ENCODE data around the gene PRCC.
"Not testable (repeated sequence)": the region's sequence is repeated elsewhere in the genome, so short reads cannot be mapped to it uniquely, and the experiment has no call there.

The PRCC gene

GRCh38 chr1:156760796-156761104 is 6.6 kb upstream of the PRCC start:
- DNase-seq (ENCODE audit: low read depth in 2 of 2), result no peak

- DNase-seq (ENCODE audit: low read depth in 2 of 2), result not testable (repeated sequence)
These were observed 2.2 kb upstream of the PRCC start for GRCh38 chr1:156765136-156765535.

GRCh38 chr1:156765666-156766065 is 1.7 kb upstream of the PRCC start:
- no peak for DNase-seq (ENCODE audit: low read depth in 2 of 2)

- no peak for DNase-seq (ENCODE audit: low read depth in 2 of 2)
These were observed 836 bp upstream of the PRCC start for GRCh38 chr1:156766298-156767100.

DNA sequence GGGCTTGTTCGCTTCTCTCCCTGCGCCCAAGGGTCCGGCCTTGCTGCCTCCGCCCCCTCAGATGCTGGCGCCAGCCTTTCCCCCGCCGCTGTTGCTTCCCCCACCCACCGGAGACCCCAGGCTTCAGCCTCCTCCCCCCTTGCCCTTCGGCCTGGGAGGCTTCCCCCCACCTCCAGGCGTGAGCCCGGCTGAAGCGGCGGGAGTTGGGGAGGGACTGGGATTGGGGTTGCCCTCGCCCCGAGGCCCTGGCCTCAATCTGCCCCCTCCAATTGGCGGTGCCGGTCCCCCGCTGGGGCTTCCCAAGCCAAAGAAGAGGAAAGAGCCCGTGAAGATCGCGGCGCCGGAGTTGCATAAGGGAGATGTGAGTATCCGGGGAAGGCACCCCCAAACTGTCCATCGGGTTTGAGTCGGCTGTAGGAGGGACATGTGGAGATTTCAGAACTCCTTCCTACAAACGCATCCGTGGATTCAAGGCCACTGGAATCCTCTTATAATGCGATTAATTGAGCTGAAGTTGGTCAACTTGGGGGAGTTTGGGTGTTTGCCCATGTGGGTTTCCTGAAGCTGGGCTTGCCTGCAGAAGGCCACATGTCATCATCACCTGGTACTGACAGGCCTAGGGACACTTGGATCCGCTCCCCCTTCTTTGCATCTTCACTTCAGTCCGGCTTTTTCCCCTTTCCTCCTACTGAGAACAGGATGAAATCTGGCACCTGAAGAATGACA is 707 bp downstream of the PRCC start:
- DNase-seq (ENCODE audit: low read depth in 2 of 2), result no peak

GRCh38 chr1:156768610-156769295 is 1.4 kb downstream of the PRCC start:
- no peak for DNase-seq (ENCODE audit: low read depth in 2 of 2)

DNA sequence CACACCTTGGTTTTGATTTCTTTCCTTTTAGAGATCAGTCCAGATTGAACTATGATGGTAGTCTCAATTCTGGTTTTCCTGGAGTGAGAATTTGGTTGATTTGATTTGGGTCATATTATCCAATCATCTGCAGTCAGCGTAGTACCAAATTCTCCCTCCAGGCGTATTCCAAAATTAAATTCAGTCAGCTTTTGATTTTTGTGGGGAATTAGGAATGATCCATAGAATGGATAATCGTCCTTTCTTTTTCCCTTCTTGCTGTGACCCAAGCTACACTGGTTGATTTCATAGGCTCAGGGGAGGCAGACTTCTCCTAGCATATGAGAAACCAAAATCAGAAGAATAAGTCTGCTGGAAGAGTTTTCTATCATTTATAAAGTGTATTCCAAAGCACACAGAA is 4.9 kb downstream of the PRCC start:
- no peak for DNase-seq (ENCODE audit: low read depth in 2 of 2)

DNA sequence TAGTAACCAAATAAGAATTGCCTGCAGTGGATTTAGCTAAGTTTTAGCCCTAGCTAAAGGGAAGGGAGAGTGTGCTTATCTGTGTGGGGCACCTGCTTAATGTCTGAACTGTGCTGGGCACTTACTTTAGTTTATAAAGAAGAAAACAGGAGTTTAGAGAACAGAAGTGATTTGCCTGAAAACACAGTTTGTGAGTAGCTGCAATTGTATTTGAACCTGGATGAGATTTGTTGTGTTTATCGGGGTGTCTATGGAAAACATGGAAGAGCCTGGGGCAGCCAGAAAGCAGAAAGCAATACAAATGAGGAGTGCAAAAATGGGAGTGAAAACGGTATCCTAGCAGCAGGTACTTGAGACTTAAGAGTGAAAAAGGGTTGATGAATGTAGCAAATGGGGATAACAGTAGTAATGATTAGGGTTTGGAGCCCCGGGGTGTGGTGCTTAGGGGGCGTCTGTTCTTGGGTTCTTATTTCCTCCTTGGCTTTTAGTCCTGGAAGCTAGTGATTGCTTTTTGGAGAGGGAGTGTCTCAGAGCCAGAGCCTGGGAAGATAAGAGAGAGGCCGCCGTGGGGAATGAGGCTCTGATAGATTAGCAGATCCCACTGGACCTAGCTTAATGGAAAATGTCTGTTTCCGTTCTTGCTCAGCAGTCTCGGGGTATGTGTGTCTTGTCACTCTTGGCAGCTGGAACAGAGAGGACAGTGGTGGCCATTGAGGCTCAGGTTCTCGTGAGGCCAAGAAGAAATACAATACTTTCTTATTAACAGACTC is 5.6 kb downstream of the PRCC start:
- DNase-seq (ENCODE audit: low read depth in 2 of 2), result no peak

- DNase-seq (ENCODE audit: low read depth in 2 of 2), result no peak
These were observed 6.3 kb downstream of the PRCC start for GRCh38 chr1:156773607-156774006.

GRCh38 chr1:156775799-156776198 is 8.5 kb downstream of the PRCC start:
- DNase-seq (ENCODE audit: low read depth in 2 of 2), result no peak

DNA sequence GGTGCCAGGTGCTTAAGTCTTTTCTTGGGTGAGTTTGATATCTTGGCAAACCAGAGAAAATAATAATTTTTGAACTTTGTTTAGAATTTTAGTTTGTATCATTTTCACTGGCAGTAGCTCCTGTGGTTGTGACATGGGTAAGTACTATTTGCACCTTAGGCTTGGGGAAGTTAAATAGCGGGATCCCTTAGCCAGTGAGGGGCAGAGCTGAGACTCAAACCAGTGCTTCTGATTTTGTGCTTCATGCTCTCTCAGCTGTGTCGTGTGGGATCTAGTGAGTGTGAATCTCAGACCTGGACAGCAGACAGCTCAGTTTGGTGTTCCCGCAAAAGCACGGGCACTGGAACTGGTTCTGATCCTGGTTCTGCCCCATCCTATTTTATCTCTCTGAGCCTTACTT is 9.6 kb downstream of the PRCC start:
- no peak for DNase-seq (ENCODE audit: low read depth in 2 of 2)

GRCh38 chr1:156777573-156777972 is 10.2 kb downstream of the PRCC start:
- DNase-seq (ENCODE audit: low read depth in 2 of 2), result no peak

DNA sequence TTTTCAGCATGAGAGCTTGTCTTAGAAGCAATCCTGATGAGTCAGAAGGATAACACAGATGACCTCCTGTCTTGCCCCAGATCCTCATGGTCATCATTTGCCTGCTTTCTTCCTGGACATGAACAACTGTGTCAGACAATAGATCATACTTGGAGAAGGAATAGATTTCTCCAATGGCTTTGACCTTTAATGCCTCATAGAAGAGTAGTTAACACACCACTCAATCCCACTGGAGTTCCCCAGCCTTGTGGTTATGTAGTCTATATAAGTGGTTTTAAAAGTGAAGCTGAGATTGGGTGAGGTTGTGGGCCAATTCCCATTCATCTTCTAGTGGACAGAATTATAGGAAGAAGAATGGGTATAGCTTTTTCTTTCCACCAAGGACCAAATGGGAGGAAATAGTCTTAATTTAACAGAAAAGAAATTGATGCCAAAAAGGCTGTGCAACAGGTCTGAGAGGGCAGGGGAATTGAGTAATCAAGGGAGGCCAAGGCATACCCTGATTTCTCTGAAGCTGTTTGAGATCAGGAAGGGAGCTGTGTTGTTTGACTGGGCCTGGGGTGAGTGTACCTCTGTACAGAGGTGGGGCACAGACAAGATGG is 14.4 kb downstream of the PRCC start:
- DNase-seq (ENCODE audit: low read depth in 2 of 2), result no peak

- DNase-seq (ENCODE audit: low read depth in 2 of 2), result no peak
These were observed 18.1 kb downstream of the PRCC start for GRCh38 chr1:156785458-156785857.

- no peak for DNase-seq (ENCODE audit: low read depth in 2 of 2)
These were observed 19.3 kb downstream of the PRCC start for GRCh38 chr1:156786640-156787039.

- no peak for DNase-seq (ENCODE audit: low read depth in 2 of 2)
These were observed 20.8 kb downstream of the PRCC start for GRCh38 chr1:156788136-156788535.

DNA sequence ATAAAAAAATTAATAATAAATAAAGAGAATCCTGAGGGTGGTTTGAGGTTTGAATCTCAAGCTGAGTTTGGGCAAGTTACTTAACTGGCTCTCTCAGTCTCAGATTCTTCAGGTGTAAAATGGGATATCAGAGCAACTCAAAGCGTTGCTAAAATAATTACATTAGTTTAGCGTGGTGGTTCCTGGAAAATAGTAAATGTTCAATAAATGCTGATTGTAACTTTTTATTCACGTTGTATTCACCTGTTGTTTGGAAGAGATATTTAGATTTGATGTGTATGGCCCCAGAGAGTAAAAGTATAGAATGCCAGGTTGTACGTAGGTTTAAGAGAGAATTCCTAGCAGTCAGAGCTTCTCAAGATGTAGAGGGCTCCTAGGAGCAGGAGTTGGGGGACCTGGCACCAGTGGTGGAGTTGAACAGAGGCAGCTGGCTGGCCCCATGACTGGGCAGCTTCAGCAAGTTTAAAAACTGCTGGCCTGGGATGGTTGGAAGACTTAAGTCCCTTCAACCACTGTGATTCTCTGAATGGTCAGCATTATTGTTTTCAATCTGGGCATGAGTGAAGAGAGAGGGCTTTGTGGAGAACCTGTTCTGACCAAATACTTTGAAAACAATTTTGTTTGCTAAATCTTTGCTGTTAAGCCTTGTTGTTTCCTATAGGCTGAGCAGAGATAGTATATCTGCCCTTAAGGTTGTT is 22.4 kb downstream of the PRCC start:
- no peak for DNase-seq (ENCODE audit: low read depth in 2 of 2)

- no peak for DNase-seq (ENCODE audit: low read depth in 2 of 2)
These were observed 27.4 kb downstream of the PRCC start for GRCh38 chr1:156794506-156795373.

DNA sequence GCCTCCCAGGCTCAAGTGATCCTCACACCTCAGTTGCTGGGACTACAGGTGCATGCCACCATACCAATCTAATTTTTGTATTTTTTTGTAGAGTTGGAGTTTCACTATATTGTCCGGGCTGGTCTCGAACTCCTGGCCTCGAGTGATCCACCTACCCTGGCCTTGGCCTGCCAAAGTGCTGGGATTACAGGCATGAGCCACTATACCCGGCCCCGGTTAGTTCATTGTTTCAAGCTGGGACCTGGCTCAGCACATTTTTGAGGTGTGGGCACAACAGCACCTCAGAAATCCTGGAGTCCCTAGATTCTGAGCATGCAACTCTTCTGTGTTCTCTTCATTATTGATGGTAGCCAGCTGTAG is 28.0 kb downstream of the PRCC start:
- no peak for DNase-seq (ENCODE audit: low read depth in 2 of 2)

DNA sequence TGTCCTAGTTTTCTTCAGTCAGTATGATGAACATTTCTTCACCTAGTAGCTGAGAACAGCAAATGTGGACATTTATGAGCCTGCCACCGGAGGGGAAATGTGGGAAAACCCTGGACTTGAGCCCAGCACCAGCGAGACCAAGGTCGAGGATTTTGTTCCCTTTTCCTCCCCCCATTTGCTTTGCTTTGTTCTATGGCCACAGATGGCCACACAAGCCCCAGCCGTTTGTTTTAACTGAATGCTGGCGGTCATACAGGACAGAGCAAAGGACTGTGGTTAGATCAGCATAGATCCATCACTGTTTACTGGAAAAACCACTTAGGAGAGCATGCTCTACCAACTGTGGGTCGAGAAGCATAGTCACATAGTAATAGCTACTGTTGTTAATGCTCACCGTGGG is 28.5 kb downstream of the PRCC start:
- no peak for DNase-seq (ENCODE audit: low read depth in 2 of 2)
